K562 (cell line): Measurements from ENCODE around the gene GALNT18. TPM values are rescaled to one million over a fixed set of nuclear protein-coding genes. Genes with fewer than 3 reads are reported as not detected.

Source experiments
- ATAC-seq: fragments of 200-7000 bp; cut with Tn5 transposase; 3 replicates; pipeline ENCODE4 v1.9.1; 2020; ENCODE audit warnings: moderate library complexity
- BruUV-seq: library from RNA; stranded (reverse); fragments of 400-500 nt; replicated peaks from 2 replicates; lab custom pipeline; 2021; lab: Mats Ljungman, UMichigan
- CTCF ChIA-PET: fragments of 300-600 bp; formaldehyde crosslinking; extraction: SDS; loops from one replicate; lab custom pipeline; 2021; ENCODE audit warnings: low intra/inter-chr PET ratio; lab: Yijun Ruan, JAX
- POLR2A ChIA-PET: fragments of 300-600, 350-650 bp; sonication (Branson Sonifier 250); formaldehyde crosslinking; extraction: SDS; loops from one replicate; lab custom pipeline; 2021; ENCODE audit warnings: antibody characterized with exemption, inconsistent platforms; lab: Yijun Ruan, JAX
- DNase-seq, 4 experiments: peaks; one replicate each; pipeline versions ENCODE4 v3.0.0 to v3.0.0-alpha.2; 2011 to 2018; ENCODE audit warnings: low spot score in 3 of 4, mixed read lengths in 3 of 4; ENCODE audit errors: extremely low read depth in 1 of 4
- FAIRE-seq: peaks from 2 replicates; lab custom pipeline; 2011; peaks lifted over from hg19 to GRCh38; lab: Jason Lieb, UNC
- H2AFZ ChIP-seq: 2 replicates; pipeline ENCODE4 v1.6.0; 2011; ENCODE audit warnings: low read depth, low read length, control low read depth, inconsistent platforms
- H3K27ac ChIP-seq: fragments of 200-600 bp; 3 replicates; pipeline ENCODE4 v1.8.0; 2011; ENCODE audit warnings: low read depth, mild to moderate bottlenecking, control low read depth, inconsistent platforms, low read length, moderate library complexity, mixed read lengths; ENCODE audit errors: extremely low read depth
- H3K27me3 ChIP-seq, 2 experiments: fragments of 300-600 bp in 1 of 2; 2 replicates in 1 of 2; 3 replicates in 1 of 2; pipeline versions ENCODE4 v1.6.0 to v1.8.0; 2011; ENCODE audit warnings: inconsistent platforms in 2 of 2, low read length in 2 of 2, mild to moderate bottlenecking in 1 of 2, mixed read lengths in 1 of 2, moderate library complexity in 1 of 2; ENCODE audit not compliant: control insufficient read depth in 2 of 2, insufficient read depth in 2 of 2
- H3K36me3 ChIP-seq: fragments of 300-600 bp; 3 replicates; pipeline ENCODE4 v1.8.0; 2011; ENCODE audit warnings: mild to moderate bottlenecking, low read length, inconsistent platforms; ENCODE audit not compliant: control insufficient read depth, insufficient read depth
- H3K4me1 ChIP-seq, 2 experiments: fragments of 200-600 bp in 1 of 2; replicated peaks in 1 of 2; 2 replicates in 1 of 2; 3 replicates in 1 of 2; pipeline versions ENCODE4 v1.5.1 to v1.8.0; 2011; ENCODE audit warnings: inconsistent platforms in 2 of 2, low read length in 2 of 2, mild to moderate bottlenecking in 1 of 2, mixed read lengths in 1 of 2, moderate library complexity in 1 of 2; ENCODE audit not compliant: control insufficient read depth in 2 of 2, insufficient read depth in 2 of 2
- H3K4me2 ChIP-seq: 2 replicates; pipeline ENCODE4 v1.6.1; 2011; ENCODE audit warnings: low read length, control low read depth, inconsistent platforms, mixed read lengths; ENCODE audit not compliant: insufficient read depth
- H3K4me3 ChIP-seq: fragments of 200-600 bp; sonication (generic), shearing (Covaris generic); 2 replicates; pipeline ENCODE4 v1.5.1; 2016; ENCODE audit warnings: control low read depth, inconsistent platforms
- H3K79me2 ChIP-seq: fragments of 200-600 bp; 3 replicates; pipeline ENCODE4 v1.8.0; 2011; ENCODE audit warnings: low read length, inconsistent platforms; ENCODE audit not compliant: control insufficient read depth, insufficient read depth
- H3K9ac ChIP-seq, 2 experiments: 2 replicates each; pipeline versions ENCODE4 v1.6.0 to v1.6.1; 2011; ENCODE audit warnings: low read depth in 2 of 2, low read length in 2 of 2, control low read depth in 1 of 2, inconsistent platforms in 1 of 2, mild to moderate bottlenecking in 1 of 2, mixed read lengths in 1 of 2; ENCODE audit not compliant: insufficient read depth in 1 of 2
- H3K9me1 ChIP-seq: one replicate; pipeline ENCODE4 v1.6.0; 2011; ENCODE audit warnings: inconsistent platforms, mild to moderate bottlenecking, low read length, moderate library complexity; ENCODE audit not compliant: control insufficient read depth, insufficient read depth
- H3K9me3 ChIP-seq: replicated peaks from 2 replicates; pipeline ENCODE4 v1.5.1; 2011; ENCODE audit warnings: low read depth, low read length, inconsistent platforms; ENCODE audit not compliant: control insufficient read depth, insufficient read depth
- H4K20me1 ChIP-seq: replicated peaks from 2 replicates; pipeline ENCODE4 v1.6.1; 2011; ENCODE audit warnings: low read length, inconsistent platforms, mixed read lengths; ENCODE audit not compliant: control insufficient read depth, insufficient read depth
- COPS2 ChIP-seq: fragments of 450-650 bp; conservative IDR thresholded peaks from 2 replicates; pipeline ENCODE4 v1.6.1; 2016; ENCODE audit warnings: mild to moderate bottlenecking, moderate library complexity
- EP300 ChIP-seq: IDR thresholded peaks from 2 replicates; pipeline ENCODE4 v1.6.1; 2012; ENCODE audit warnings: low read length, improper control_type of control experiment
- HDAC6 ChIP-seq: IDR thresholded peaks from 2 replicates; pipeline ENCODE4 v1.6.1; 2012; ENCODE audit warnings: low read depth, mild to moderate bottlenecking, control low read depth, inconsistent platforms, low read length, moderate library complexity
- SNIP1 ChIP-seq: fragments of 450-650 bp; IDR thresholded peaks from 2 replicates; pipeline ENCODE4 v1.7.1; 2017; ENCODE audit warnings: low read depth, mild to moderate bottlenecking
- TEAD1 ChIP-seq, 2 experiments: fragments of 450-650 bp in 1 of 2; sonication (generic) in 1 of 2; formaldehyde crosslinking; IDR thresholded peaks; 2 replicates each; pipeline versions ENCODE4 v1.4.0 to v1.8.0; 2020 to 2022; ENCODE audit warnings: mild to moderate bottlenecking in 2 of 2, missing genetic modification reagents in 1 of 2
- WGBS: fragments of 100-300 bp; shearing (Covaris generic); methylation state at CpG from one replicate; pipeline ENCODE4 v1.1.6; 2016; ENCODE audit warnings: low coverage, mixed read lengths; ENCODE audit not compliant: insufficient coverage; ENCODE audit errors: missing lambda C conversion rate; 5-methylcytosine and 5-hydroxymethylcytosine counted together
- in situ Hi-C: fragments of 300-500 bp; cut with MboI; formaldehyde crosslinking; loops from 4 replicates; pipeline ENCODE4 v1.15.0; 2018; ENCODE audit warnings: inconsistent platforms, mixed read lengths
- intact Hi-C: fragments of 100-400 bp; cut with micrococcal nuclease; formaldehyde crosslinking; loops from 2 replicates; pipeline ENCODE4 v1.14.2; 2022
- polyA plus RNA-seq, 8 experiments: library from polyadenylated mRNA; depleted of rRNA in 4 of 8; stranded (reverse) in 5 of 8; unstranded in 3 of 8; fragments of >200 nt; fragmentation: Nextera tagmentation in 2 of 8; fragmentation: Illumina TruSeq in 1 of 8; extraction: Ambion mirVana in 2 of 8; extraction: Trizol in 1 of 8; gene quantifications; 2 replicates each; pipeline versions ENCODE4 v1.2.1 to v1.2.3, GENCODE V29; 2011 to 2014; ENCODE audit warnings: inconsistent platforms in 1 of 8, missing spikeins in 1 of 8
- total RNA-seq, 7 experiments: library from RNA; depleted of rRNA in 6 of 7; stranded (reverse); fragments of >200 nt in 6 of 7; fragmentation: Illumina TruSeq in 2 of 7; extraction: Trizol in 2 of 7; gene quantifications; 2 replicates each; pipeline versions ENCODE4 v1.2.1 to v1.2.3, GENCODE V29; 2011 to 2021; ENCODE audit warnings: low replicate concordance in 1 of 7
- TF ChIP-seq, protein P1 (sequence below), 2 experiments: fragments of 450-650 bp in 1 of 2; sonication (generic) in 1 of 2; formaldehyde crosslinking; conservative IDR thresholded peaks; 2 replicates each; pipeline versions ENCODE4 v1.4.0 to v1.8.1; 2020 to 2022; ENCODE audit warnings: mild to moderate bottlenecking in 1 of 2, missing genetic modification reagents in 1 of 2
- TF ChIP-seq, protein P2 (sequence below): fragments of 450-650 bp; IDR thresholded peaks from 2 replicates; pipeline ENCODE4 v1.6.1; 2016; ENCODE audit warnings: low read depth, mild to moderate bottlenecking, moderate library complexity
- TF ChIP-seq, protein P3 (sequence below): sonication (generic); formaldehyde crosslinking; IDR thresholded peaks from 2 replicates; pipeline ENCODE4 v1.9.0; 2022; ENCODE audit warnings: mild to moderate bottlenecking, missing genetic modification reagents
- TF ChIP-seq, protein P4 (sequence below): fragments of 450-650 bp; IDR thresholded peaks from 2 replicates; pipeline ENCODE4 v1.6.1; 2016; ENCODE audit warnings: missing biosample characterization, missing genetic modification characterization

GALNT18 gene
- total and polyA plus RNA-seq, 9 of the 15 experiments (the other 6 are each of a cell fraction or from before 2014, with no cell fraction given): not detected

DNA sequence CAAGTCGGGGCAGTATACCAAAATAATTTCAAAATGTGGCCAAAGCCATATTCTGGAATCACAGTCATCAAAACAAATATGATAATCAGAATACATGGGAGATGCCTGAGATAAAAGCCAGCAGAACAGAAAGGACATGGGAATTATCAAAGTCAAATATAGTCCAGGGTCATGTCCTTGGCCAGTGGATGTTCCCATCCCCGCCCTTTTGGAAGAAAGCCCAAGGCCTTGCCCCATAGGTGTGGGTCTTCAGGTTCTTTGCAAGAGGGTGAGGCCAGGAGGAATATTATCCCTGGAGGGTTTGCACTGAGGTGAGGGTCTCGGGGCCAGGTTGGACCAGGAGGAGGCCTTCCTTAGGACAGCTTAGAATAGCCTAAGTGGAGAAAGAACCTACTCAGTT, 215.2 kb downstream of the GALNT18 start:
- CTCF ChIA-PET: no interaction called here
- Histone ChIP-seq H3K9me1 (no peaks in the 10 kb centered on the region), H3K9ac (no peak overlapping the region), H3K79me2 (no peaks in the 10 kb centered on the region), H3K27me3 (peaks cover 23 to 50% of the 10 kb centered on the region in 2 experiments; a peak in 4 of 5 replicates), H3K4me2 (no peak overlapping the region), H3K9me3 (no peaks in the 10 kb centered on the region), H4K20me1 (0 out of 2 replicates have a peak, but pooled peaks cover 7% of the 10 kb centered on the region), H3K36me3 (no peaks in the 10 kb centered on the region), H3K4me3 (no peak overlapping the region), H2AFZ (no peak overlapping the region), H3K4me1 (no peaks in the 10 kb centered on the region), H3K27ac (no peak overlapping the region)
- ATAC-seq: no peak
- TF ChIP-seq SNIP1: no peak
- TF ChIP-seq, protein P1, sequence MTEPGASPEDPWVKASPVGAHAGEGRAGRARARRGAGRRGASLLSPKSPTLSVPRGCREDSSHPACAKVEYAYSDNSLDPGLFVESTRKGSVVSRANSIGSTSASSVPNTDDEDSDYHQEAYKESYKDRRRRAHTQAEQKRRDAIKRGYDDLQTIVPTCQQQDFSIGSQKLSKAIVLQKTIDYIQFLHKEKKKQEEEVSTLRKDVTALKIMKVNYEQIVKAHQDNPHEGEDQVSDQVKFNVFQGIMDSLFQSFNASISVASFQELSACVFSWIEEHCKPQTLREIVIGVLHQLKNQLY (CRISPR knock-in tag; conservative IDR thresholded peaks at IDR 0.05): no peak
- TF ChIP-seq, protein P2, sequence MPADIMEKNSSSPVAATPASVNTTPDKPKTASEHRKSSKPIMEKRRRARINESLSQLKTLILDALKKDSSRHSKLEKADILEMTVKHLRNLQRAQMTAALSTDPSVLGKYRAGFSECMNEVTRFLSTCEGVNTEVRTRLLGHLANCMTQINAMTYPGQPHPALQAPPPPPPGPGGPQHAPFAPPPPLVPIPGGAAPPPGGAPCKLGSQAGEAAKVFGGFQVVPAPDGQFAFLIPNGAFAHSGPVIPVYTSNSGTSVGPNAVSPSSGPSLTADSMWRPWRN: no peak
- TF ChIP-seq TEAD1 (CRISPR knock-in tag; IDR thresholded peaks at IDR 0.05): no peak
- TF ChIP-seq, protein P3, sequence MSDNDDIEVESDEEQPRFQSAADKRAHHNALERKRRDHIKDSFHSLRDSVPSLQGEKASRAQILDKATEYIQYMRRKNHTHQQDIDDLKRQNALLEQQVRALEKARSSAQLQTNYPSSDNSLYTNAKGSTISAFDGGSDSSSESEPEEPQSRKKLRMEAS: no peak
- no peak for TF ChIP-seq EP300
- TF ChIP-seq, protein P4, sequence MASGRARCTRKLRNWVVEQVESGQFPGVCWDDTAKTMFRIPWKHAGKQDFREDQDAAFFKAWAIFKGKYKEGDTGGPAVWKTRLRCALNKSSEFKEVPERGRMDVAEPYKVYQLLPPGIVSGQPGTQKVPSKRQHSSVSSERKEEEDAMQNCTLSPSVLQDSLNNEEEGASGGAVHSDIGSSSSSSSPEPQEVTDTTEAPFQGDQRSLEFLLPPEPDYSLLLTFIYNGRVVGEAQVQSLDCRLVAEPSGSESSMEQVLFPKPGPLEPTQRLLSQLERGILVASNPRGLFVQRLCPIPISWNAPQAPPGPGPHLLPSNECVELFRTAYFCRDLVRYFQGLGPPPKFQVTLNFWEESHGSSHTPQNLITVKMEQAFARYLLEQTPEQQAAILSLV: no peak
- TF ChIP-seq HDAC6: no peak
- no peak for TF ChIP-seq COPS2
- POLR2A ChIA-PET: no interaction called here
- no peak for DNase-seq
- no TSS peak for BruUV-seq
- in situ Hi-C loops: no loop called here
- intact Hi-C loops: no loop called here
- WGBS: 0% methylated on average over 3 of the region's 3 CpGs
- no peak for FAIRE-seq
